ENCODE data around the gene DYNLRB1.
A peak's percentile ranks its signal among the peaks of the same experiment; 100 is the strongest.

The DYNLRB1 gene

DNA sequence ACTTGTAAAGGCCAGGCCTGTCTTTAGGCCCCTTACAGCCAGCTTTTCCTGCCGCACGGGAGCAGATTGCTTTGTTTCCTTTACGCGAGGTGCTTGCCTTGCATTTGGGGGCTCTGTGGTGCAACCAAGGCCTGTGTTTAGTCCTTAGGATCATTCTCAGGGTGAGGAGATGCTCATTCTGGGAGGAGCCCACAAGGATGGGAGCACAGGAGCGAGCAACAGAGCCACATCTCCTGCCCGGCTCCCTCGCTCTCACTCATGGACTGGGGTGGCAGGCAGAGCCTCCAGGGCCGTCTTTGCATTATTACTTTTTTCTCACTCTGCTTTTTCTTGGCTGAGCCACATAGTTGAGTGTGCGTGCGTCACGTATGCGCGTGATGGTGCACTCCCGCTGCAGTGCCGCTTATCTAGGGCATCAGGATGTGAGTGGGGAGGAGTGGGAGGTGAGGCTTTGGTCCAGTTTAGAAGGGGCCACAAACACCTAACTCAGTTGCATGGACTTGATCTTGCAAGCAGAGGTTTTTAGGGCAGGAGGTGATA is 19.1 kb downstream of the DYNLRB1 start:
- TF ChIP-seq, protein P1, sequence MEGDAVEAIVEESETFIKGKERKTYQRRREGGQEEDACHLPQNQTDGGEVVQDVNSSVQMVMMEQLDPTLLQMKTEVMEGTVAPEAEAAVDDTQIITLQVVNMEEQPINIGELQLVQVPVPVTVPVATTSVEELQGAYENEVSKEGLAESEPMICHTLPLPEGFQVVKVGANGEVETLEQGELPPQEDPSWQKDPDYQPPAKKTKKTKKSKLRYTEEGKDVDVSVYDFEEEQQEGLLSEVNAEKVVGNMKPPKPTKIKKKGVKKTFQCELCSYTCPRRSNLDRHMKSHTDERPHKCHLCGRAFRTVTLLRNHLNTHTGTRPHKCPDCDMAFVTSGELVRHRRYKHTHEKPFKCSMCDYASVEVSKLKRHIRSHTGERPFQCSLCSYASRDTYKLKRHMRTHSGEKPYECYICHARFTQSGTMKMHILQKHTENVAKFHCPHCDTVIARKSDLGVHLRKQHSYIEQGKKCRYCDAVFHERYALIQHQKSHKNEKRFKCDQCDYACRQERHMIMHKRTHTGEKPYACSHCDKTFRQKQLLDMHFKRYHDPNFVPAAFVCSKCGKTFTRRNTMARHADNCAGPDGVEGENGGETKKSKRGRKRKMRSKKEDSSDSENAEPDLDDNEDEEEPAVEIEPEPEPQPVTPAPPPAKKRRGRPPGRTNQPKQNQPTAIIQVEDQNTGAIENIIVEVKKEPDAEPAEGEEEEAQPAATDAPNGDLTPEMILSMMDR (IDR thresholded peaks at IDR 0.05) = no peak

DNA sequence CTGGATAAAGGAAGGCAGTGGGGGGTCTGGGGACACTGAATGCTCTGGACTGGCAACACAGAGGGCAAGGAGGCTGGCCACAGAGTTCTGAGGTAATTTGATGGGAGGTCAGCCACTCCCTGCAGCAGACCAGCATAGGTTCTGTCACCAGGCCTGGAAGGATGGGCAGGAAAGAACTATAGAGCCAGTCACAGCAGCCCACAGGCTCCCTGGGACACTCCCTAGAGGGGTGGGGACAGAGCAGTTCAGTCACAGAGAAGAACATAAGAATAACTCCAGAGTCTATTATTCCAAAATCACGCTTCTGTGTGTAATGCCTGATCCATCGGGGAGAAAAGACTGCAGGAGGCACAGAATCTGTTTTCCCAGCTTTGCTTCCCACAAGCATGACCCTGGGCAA is 19.6 kb downstream of the DYNLRB1 start:
- TF ChIP-seq, protein P1 (IDR thresholded peaks at IDR 0.05) = no peak

DNA sequence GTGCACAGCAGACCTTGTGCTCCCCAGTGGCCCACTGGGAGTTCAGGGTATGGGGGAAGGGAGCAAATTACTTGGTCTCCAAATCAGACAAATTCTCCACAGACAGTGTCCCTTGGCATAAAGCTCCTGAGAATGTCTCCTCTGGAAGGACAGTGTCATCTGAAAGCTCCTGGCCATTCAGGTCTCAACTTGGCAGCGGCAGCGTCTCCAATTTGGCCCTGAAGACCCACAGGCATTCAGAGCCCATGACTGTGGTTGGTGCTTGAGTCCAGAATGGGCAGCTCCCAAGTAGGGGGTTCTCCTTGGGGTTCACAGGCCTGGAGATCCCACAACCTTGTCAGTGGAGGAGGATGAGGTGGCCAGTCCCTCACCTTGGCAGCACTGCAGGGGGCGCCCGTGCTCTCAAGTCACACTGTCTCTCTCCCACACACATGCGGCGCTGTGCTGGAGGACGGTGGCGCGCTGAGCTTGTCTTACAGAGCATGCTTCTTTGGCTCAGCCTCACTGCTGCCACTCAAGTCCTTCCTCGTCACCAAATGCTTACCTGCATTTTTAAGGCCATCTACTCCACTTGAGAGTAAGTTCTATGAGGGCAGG is 20.7 kb downstream of the DYNLRB1 start:
- TF ChIP-seq, protein P1 (IDR thresholded peaks at IDR 0.05) = no peak

DNA sequence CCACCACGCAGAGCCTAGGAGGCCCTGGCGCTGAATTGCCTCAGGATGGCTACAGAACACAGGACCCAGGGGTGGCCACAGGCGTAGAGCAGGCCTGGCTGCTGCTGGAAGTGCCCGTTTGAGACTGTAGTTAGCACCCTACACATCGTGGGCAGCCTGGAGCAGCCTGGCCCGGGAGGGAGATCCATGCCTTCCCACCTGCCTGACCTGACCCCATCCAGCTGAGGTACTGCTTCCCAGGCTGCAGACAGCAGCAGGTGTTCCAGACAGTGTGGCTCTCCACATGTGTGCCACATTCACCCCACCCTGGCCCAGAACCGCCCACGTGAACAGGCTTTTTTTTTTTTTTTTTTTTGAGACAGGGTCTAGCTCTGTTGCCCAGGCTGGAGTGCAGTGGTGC is 21.4 kb downstream of the DYNLRB1 start:
- TF ChIP-seq, protein P1 (IDR thresholded peaks at IDR 0.05) = no peak

DNA sequence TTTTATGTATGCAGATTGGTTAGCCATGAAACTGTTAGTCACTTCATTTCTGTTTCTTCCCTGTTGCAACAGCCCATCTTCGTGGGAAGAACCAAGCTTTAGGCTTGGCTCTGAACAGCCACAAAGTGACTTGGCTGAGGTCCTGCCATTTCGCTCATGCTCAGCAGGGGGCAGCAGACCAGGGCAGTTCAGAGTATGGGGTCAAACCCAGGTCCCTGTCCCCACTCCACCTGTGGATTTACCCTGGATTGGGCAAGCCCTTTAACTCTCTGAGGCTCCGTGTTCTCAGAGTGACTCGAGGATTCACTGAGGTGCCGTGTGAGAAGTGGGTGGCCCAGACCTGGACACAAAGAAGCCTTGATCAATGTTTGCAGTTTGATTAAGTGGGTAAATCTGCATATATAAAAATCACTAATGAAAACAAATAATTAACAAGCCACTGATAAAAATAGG is 22.5 kb downstream of the DYNLRB1 start:
- TF ChIP-seq, protein P1 (IDR thresholded peaks at IDR 0.05) = peak; percentile 90

DNA sequence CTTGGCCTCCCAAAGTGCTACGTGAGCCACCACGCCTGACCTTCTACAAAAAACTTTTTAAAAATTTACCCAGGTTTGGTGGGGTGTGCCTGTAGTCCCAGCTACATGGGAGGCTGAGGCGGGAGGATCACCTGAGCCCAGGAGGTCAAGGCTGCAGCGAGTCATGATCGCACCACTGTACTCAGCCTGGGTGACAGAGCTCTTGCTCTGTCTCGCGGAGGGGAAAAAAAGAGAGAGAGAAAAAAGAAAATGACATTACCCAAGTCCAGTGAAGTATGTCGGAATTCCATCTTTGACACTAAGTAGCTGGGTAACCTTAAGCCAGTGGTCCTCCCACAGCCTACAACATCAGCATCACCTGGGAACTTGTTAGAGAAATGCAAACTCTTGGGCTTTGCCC is 23.5 kb downstream of the DYNLRB1 start:
- TF ChIP-seq, protein P1 (IDR thresholded peaks at IDR 0.05) = no peak

DNA sequence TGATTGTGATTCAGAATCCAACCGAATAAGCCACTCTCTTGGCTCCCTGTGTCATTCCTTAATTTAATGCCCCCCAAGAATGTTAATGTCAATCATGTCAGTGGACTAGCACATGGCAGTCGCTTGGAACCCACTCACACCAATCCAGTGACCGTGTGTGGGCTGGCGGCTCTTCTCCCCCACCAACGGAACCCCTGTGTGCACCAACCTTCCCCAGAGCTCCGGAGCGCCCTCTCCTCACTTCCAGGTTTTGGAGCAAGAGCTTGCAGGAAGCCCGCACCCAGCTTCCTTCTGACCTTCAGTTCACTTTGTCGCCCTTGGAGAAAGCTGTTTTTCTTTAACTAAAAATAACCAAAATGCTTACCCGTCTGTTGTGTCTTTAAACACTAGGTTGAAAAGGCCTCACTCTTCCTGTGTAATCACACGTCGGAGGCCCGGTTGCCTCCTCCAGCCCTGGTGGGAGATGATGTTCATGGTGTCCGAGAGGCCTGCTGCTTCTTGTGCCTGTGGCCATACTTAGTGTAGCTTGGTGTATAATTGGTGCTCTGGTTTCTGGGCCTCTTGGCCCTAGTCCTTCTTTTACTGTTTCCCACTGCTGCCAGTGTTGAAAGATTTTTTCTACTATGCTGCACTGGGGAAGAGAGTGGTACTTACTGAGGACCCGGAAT is 24.5 kb downstream of the DYNLRB1 start:
- TF ChIP-seq, protein P1 (IDR thresholded peaks at IDR 0.05) = no peak
